Activated effector memory CD4-positive, alpha-beta T cell treated with Interleukin-2 at 50 U/mL for 16 hours (primary cell): Measurements from ENCODE around the gene TASOR2.
A peak's percentile ranks its signal among the peaks of the same experiment; 100 is the strongest.

Experiments used
- DNase-seq: peaks from one replicate; pipeline ENCODE4 v3.0.0-alpha.2; 2020

TASOR2 gene, protein sequence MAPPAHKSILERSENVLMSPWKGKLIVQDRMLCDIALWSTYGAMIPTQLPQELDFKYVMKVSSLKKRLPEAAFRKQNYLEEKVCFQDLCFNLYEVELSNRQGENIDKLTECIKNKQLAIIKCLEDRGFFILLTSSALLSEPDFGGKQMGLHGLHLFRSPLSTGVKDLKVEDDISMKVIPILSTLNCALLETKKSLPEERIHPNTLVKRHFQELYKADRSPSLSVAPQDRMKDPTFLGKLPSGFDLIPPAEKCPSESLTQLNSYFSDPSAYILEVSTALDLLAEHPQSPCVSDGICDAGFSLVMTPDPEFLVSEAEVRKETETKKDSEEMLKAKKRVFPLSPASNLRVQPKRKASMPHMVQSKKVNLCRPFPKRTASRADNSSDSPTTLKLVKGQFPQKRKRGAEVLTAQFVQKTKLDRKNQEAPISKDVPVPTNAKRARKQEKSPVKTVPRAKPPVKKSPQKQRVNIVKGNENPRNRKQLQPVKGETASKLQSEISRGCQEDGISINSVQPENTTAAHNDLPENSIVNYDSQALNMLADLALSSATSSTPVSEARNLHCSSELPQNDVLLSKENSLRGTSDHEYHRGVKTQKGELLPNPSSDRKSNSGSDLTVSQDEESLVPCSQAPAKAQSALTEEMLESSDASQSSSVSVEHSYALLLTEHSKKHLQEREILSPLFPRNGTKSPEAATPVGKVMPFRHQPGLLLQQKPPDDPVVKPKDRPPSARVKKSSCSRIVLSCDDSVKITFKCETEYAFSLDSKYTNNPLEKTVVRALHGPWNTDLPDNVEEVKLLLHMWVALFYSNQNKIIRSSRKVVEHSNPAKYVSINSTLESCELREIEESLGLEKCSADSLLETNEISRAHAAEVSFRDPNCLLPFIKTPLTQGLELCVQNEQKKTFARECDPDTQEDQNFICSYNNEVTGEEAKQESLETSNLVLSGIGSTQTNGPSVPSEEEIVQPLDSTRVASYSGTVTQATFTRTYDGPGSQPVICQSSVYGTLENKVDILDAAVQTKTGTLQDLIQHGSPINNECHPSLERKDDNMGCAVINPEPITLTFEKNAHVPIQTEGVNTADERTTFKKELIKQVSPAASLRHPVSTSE (N-terminal part only)

DNA sequence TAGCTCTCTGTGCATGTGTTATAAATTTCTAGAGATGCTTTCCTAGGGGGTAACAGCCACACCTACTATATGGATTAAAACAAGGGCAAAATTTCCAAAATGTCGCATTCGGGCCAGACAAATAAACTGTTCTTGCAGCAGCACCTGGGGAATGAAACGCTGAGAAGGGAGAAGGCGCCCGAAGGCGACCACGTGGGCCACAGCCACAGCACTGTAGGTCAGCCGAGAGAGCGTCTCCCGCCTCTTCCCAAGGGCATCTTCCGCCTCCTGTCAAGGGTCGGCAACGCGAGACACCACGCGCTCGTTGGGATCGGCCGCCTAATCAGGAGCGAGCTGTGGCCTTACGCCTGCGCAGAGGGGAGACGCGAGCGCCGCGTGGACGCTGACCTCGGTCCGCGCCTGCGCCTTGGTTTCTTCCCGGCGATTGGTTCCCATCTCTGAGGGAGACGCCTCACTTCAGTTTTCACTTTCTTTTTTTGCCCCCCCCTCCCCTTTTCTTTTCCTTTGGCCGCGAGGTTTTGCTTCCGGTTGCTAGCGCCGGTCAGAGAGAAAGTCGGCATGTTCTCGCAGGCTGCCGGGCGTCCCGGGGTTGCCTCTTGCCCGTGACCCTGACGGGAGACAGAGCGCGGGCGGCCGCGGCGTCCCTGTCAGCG, at the start of gene TASOR2:
Gene TASOR2, plus strand, starts transcription at position 521 of the 653 bp plus-strand sequence. CDS start 35,805 bp downstream, outside the sequence.
- peak; percentile 93 for DNase-seq

DNA sequence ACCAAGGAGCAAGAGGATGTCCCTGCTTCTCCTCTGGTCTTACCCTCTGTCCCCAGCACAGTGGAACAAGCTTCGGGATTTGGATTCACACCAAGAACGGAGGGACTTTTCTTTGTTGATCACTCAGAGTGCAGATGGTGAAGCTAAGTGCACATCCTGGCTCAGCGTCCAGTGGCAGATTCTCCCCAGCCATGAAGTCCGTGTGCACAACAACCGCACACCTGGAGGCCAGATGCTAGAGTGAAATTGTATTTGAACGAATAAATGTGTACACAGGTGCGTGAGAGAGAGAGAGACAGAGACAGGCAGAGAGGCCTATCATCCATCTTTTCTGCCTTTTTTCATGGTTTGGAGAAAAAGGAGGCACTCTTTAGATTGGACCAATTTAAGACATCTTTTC, 49.7 kb upstream of the TASOR2 start:
- DNase-seq, result no peak

DNA sequence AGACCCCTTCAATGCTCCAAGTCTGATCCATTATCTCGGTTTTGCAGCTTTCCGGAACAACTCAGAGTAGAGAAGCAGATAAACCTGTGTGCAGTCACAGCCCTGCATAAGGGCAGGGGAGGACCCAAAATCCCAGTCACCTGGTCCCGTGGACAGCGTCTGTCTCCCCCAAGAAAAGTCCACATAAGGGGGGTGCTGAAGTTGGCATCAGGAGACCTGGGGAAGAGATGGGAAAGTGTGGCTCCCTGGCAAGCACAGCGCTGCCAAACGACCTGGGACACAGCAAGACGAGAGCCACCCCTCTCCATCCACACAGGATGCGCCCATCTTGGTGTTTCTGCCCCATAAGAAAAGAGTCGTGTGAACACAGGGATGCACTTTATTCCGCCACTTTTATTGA, 46.1 kb upstream of the TASOR2 start:
- no peak for DNase-seq

DNA sequence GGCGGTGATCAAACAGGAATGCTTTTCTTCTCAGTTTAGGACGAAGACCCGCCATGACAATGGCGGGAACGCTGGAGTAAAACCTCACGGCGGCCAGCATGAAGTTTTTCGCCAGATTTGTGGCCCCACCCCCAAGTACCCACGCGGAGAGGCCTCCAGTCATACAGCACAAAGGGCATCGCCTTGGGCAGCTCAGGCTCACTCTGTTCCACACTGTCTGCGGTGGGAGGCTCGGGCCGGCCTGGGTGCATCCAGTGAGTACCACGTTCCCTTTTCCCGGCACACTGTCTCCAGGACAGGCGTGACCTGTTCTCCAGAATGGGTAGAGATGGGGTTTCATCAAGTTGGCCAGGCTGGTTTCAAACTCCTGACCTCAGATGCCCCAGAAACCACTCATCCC, 45.6 kb upstream of the TASOR2 start:
- DNase-seq, result no peak

DNA sequence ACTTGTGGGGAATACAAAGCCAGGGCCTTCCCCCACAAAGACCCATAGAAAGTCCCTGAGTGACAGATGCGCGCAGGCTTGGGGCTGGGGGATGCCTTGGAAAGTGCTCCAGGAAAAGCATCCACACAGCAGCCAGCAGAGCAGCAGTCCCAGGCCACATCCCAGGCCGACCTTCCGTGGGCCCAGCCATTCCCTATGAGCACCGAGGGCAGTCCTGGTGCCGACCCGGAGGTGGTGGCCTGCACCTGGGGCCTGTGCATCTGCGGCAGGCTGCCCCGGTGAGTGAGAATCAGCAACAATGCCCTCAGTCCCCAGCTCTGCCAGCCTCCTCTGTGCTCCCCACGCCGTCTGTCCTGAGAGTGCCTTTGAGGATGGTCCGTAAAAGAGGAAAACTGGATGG, 44.6 kb upstream of the TASOR2 start:
- DNase-seq, result no peak

DNA sequence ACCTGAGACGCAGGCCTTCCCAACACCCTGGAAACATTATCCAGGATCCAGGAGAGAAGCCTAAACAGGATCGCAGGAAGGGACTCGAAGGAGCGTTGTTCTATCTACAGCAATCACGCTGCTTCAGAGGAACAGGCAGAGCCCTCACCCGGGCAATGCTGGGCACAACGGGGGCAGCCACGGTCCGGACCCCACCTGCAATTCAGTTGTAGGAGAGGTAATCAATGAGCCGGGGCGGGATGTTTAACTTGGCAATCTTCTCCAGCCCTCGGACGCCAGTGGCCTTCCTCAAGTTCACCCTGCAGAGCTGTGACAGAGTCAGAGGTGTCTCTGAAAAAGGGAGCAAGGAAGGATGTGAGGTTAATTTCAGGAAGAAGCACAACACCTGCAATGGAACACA, 44.1 kb upstream of the TASOR2 start:
- DNase-seq, result no peak

DNA sequence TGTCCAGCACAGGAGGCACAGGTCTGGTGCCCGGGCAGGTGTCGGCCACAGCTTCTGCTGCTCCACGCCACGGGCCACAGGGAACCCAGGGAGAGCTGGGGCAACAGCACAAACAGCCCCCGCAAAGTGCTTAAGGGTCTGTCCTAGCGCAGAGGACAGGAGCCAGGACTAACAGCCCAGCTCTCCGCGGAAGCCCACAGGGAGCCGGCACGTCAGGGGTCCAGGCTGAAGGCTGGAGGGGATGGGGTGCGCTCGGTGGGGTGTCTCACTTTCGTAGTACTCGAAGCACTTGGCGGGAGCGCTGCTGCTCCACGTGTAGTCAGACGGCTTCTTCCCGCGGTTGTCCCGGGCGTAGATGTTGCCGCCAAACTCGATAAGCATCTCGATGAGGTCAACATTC, 43.1 kb upstream of the TASOR2 start:
- DNase-seq, result no peak

DNA sequence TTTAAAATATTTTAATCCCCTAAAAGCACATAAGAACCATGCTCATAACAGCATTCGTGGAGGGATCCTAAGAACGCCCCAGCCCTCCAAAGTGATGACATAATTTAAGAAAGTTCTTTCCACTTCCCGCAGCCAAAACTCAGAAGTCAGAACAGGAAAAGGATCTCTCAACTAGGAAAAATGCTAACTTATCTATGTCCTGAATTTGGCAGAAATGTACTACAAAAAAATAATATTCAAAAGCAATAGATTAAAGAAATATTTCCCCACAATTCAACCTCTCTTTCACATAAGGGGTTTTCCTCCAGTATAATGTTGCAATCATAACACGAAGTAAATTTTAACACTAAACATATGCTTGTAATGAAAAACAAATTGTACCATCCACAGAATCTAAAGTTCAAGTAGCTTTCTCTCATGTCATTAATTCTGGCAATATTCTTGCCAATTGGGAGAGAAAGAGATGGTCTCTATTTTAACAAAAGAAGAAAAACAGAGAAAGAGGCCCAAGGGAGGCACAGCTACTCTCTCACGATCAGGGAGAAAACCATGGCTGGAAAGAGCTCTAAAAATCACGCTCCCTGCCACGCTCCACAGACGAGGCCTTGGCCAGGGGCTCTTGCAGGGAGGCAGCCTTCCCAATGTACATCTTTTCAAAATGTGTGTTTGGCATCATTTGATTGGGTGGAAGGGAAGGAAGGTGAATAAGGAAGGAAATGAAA, 41.1 kb upstream of the TASOR2 start:
- no peak for DNase-seq

DNA sequence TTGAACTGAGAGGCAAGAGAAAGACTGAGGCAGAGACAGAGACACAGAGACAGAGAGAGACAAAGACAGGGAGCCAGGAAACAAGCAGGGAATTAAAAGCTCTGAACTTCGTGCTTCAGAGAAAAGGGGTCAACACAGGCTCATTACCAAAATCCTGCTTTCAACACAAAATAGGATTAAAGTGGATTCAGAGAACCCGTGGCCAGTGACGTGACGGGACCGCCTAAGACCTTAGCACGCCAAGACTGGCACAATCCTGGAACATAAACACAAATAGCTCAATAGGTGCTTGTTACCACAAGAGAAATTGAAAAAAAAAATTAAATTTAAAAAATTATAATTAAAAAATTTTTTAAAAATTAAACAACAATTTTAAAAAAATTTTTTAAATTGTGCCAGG, 39.7 kb upstream of the TASOR2 start:
- no peak for DNase-seq

DNA sequence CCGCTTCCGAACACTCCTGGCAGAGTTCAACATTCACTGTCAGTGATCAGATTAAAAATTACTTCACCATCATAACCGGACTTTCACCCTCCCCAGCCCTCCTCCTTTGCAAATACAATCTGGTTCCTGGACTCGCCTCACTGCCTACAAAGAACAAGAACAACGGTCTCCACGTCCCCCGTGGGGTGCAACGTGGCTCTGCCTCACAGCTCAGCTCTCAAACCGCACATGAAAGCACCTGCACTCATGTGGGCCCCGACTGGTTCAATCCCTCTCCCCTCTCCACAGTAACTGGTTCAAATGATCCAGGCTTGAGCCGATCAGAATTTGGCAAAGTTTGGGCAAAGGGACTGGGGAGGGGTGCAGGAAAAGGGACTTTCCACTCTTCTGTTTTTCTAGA, 39.3 kb upstream of the TASOR2 start:
- DNase-seq, result no peak

DNA sequence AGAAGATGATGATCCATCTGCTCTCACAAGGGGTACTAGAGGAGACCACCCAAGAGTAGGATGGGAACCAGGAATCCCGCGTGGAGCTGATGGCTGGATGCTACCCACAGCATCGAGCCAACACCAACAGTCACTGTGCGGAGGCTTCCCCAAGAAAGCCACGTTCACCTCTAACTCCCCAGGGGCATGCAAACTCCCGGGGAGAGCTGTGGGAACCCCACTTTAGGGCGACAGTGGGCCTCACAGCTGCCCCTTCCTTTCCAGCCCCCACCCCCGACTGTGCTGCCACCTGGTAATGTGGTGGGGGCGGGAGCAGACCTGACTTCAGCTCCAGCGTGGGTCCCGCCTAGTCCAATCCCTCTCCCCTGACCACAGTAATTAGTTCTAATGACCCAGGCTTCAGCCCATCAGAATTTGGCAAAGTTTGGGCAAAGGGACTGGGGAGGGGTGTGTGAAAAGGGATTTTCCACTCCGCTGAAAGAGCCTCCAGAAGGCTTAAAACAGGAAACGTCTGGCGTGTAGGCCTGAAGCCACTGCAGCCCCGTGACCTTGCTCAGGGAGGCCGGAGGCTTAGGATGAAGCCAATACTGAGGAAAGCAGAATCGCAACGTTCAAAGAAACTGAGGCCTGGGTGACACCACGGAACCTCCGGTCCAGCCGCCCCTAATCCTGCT, 38.6 kb upstream of the TASOR2 start:
- no peak for DNase-seq

DNA sequence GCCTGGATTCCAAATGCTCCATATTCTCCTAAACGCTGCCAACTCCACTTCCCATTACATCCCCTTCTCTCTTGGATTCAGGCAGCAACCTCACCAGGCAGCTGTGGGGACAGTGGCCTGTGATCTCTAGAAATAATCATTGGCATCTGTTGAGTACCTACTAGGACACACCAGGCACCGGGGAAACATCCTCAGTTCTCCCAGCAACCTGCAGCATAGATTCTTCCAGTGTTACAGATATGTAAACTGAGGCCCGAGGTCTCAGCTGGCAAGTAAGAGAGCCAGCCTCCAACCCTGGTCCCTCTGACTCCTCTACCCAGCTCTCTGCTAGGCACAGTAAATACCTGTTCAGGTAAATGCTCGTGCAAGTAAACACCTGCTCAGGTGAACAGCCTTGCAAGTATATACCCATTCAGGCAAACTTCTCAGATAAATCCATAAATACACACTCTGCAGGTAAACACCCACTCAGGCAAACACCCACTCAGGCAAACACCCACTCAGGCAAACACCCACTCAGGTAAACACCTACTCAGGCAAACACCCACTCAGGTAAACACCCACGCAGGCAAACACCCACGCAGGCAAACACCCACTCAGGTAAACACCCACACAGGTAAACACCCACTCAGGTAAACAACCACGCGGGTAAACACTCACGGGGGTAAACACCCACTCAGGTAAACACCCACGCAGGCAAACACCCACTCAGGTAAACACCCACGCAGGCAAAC, 37.0 kb upstream of the TASOR2 start:
- no peak for DNase-seq

DNA sequence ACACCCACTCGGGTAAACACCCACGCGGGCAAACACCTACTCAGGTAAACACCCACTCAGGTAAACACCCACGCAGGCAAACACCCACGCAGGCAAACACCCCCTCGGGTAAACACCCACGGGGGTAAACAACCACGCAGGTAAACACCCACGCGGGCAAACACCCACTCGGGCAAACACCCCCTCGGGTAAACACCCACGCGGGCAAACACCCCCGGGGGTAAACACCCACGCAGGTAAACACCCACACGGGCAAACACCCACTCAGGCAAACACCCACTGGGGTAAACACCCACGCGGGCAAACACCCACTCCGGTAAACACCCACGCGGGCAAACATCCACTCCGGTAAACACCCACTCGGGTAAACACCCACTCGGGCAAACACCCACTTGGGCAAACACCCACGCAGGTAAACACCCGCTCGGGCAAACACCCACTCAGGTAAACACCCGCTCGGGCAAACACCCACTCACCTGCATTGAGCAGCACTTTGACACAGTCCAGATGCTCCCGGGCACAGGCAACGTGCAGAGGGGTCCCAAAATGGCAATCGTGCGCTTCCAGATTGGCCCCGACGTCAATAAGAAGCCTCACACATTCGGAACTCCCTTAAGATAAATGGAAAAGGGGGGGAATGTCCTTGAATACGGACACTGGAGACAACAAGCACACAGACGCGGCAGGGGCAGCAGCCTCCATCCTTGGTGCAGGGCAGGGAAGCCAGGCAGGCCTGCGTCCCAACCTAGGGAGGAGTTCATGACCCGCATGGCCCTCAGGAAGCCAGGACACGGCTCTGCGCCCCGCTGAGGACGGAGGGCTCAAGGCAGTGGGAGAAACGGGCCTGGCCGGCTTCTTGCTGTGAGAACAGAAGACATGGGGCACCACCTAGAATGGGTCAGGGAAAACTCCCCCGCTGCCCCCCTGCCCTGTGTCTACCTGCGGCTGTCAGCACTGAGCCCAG, 35.9 kb upstream of the TASOR2 start:
- no peak for DNase-seq

DNA sequence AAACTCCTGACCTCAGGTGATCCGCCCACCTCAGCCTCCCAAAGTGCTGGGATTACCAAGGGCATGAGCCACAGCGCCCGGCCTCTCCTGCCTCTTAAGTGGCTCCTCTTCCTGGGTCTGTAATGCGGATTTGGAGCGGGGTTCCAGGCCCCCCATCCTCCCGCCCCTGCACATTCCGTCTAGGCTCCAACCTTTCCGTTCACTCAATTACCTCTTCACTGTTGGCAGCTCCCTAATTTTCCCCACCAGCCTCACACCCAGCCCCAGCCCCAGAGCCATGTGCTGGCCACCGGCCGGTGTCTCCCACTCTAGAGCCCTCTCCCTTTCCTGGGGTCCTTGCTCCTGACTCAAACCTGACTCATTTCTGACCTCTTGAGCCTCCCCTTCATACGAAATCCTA, 34.9 kb upstream of the TASOR2 start:
- DNase-seq, result no peak

DNA sequence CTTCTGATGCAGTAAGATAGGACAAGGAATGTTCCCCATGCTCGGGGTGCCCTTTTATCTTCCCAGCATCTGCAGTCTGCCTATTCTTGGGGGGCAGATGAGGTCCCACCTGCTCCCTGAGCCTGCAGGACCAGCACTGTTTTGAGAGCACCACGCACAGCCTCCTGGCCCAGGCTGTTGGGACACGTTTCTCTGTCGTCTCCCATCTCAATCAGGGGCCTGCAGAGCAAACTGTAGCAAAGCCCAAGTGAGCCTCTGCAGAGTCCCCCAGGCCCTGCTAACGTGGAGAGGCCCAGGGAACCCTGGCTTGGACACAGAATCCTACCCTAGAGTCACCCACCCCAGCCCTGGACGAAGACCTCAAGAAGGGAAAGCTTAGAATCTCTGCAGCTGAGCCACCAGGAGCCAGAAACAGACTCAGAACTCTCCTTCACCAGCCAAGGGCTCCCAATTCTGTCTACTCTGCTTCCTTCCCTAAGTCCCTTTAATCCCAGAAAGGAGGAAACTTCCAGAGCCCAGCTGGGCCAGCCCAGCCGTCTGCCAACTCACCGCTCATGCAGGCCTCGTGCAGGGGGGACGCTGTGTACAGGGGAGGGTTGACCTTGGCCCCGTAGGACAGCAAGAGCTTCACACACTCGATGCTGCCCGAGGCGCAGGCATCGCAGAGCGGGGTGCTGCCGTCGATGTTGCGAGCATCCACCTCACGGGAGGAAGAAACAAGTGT, 33.8 kb upstream of the TASOR2 start:
- no peak for DNase-seq

DNA sequence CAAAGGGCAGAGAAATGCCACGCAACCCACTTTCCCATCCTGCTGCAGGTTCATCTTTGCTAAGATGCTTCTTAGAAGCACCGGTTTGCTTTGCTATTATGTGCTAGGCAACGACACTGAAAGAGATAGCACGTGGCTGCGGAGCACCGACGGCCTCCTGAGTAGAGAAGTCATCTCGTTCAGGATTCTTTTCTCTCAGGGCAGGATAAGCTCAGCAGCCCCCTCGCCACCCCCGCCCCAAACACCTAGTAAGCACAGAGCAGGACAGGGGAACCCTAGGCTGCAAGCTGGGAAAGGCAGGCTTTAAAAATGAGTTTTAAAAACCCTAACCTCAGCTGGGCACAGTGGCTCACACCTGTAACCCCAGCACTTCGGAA, 33.3 kb upstream of the TASOR2 start:
- DNase-seq, result no peak

DNA sequence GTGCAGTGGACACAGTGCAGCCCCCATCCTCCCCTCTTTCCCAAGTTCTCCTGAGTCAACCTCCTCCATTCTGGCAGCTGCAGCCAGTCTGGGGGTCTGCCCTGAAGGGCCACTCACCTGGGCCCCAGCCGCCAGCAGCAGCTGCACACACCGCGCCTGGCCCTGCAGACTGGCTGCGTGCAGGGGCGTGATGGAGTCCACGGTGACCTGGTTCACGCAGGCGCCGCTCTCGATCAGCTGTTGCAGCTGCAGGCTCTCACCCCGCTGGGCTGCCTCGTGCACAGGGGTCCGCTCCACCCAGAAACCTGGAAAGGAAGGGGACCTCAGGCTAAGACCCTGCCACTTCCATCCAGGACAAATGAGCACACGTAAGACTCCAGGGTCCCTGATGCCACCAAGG, 31.9 kb upstream of the TASOR2 start:
- no peak for DNase-seq

DNA sequence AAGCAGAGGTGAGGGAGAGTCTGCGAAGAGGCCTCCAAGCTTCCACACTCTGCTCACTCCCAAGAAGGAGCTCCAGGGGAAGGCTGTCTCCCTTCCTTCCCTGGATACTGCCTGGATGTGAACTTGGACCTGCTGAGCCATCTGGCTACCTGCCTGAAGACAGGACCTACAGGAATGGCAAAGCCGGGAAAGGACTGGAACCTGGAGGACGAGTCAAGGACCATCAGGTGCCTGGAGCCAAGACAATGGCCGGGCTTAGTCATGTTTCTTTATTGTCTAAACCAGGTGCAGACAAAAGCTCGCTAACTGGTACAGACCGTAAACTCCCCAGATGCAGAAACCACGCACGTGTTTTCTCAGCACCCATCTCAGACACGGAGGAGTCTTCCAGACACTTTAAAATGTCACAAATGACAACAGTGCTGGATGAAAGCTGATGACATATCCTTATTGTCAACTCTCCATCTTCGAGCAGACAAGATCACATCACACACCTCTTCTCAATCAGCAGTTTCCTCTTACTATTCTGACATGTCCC, 30.4 kb upstream of the TASOR2 start:
- DNase-seq, result no peak

DNA sequence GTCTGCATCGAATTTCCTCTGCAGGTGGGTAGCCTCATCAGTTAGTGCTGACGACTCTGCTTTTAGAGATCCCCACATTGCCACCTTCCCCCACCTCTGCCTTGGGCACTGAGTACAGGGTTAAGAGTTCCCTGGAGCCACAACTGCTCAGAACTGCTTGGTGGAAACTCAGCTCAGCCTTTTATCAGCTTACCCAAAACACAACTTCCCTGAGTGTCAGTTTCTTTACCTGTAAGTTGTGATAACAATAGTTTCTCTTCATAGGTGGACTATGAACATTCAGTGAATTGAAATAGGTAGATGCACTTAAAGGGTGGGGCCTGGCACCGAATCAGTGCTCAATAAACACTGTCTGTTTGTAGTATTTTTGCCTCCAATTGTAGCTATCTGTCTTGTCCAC, 29.5 kb upstream of the TASOR2 start:
- DNase-seq, result no peak
